Stimulated activated CD4-positive, alpha-beta T cell treated with anti-CD3 and anti-CD28 coated beads, TNF-alpha, amount 100 ng/mL, for 1 hour (primary cell): ENCODE results near the gene FAM13C.
"Not testable (repeated sequence)": the region's sequence is repeated elsewhere in the genome, so short reads cannot be mapped to it uniquely, and the experiment has no call there.

Experiments
- DNase-seq, 3 donors: peaks; one replicate each; pipeline ENCODE4 v3.0.0-alpha.2; 2020; ENCODE audit warnings: low read depth in 3 of 3, low spot score in 1 of 3

Gene FAM13C

DNA sequence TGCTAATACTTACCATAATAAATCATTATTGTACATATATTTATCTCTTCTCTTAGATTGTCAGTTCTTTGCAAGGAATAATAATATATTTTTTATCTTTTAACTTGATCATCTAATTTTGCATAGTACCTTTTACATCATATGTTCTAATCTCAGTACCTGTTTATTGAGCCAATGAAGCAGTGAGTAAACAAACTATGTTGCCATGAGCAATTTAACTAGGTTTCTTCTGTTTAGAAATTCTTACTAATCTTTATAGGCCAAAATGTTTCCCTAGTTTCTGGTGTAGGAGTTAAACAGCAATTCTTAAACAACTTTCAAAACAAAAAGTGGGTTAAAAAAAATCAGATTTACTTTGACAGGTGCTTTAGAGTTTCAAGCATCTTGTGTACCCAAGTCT, 124.6 kb downstream of the FAM13C start:
- DNase-seq: no peak

- no peak for DNase-seq
Observed at GRCh38 chr10:59236064-59236697, 126.2 kb downstream of the FAM13C start.

GRCh38 chr10:59234816-59235429, 127.4 kb downstream of the FAM13C start:
- no peak for DNase-seq

GRCh38 chr10:59234194-59234593, 128.2 kb downstream of the FAM13C start:
- no peak for DNase-seq

DNA sequence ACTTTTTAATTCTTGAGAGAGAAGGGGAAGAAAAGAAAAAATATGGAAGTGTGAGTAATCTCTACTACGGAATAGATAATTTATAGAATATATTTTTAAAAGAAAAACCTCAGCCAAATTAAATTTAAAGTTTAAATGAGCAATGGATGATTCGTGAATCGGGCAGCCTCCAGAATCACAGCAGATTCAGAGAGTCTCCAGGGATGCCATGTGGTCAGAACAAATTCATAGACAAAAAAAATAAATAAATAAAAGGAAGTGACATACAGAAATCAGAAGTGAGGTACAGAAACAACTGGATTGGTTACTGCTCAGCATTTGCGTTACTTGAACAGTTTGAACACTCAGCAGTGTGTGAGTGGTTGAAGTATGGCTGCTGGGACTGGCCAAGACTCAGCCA, 132.9 kb downstream of the FAM13C start:
- DNase-seq: no peak

- DNase-seq: no peak
Observed at GRCh38 chr10:59227136-59227673, 135.1 kb downstream of the FAM13C start.

GRCh38 chr10:59225211-59225610, 137.1 kb downstream of the FAM13C start:
- no peak for DNase-seq

- not testable (repeated sequence) for DNase-seq
Observed at GRCh38 chr10:59223597-59223996, 138.8 kb downstream of the FAM13C start.

DNA sequence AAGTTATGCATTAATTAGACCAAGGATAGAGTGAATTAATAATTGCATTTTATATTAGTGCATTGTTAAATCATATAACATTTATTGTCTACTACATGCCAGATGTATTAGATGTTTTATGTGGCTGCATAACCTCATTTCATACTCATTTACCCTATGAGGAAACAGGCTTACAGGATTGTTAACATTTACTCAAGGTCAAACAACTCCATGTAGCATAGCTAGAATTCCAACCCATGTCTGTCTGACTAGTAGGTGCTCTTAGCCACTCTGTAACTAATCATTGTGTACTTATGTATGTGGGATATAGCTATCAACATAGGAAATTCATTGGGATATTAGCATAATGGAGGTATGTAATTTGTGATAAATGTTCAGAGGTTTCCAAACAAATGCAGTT, 139.6 kb downstream of the FAM13C start:
- no peak for DNase-seq

GRCh38 chr10:59216178-59216869, 146.0 kb downstream of the FAM13C start:
- no peak for DNase-seq

DNA sequence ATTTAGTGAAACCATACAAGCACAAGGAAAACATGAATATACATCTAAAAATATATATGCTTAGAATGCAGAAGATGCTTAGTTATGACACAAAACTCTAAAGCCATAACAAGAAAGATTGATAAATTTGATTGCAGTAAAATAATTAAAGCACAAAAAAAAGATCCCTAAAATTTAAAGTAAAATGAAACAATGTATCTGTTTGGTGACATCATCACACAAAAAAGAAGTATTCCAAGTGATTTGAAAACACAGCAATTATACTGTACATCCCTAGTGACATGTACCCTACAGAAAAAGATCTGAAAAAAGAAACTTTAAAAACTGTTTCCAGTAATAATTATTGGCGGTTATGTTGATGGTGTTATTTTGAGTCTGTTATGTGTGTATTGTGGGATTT, 148.2 kb downstream of the FAM13C start:
- no peak for DNase-seq

DNA sequence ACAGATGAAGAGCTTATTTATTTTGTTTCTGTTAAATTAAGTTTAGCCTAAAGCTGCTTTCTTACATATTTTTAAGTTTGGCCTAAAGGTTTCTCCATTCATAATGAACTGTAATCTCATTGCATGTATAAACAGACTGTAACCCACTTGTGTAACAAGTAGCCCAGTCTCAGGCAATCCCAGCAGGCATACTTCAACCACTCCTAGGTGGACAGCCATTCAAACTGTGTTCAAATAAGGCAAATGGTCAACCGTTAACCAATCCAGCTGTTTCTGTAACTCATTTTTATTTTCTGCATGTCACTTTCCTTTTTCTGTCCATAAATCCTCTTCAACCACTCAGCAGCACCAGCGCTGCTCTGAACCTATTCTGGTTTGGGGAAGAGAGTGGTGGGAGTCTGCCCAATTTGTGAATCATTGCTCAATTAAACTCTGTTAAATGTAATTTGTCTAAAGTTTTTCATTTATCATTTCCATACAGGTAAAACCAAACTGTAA, 150.0 kb downstream of the FAM13C start:
- DNase-seq: no peak

DNA sequence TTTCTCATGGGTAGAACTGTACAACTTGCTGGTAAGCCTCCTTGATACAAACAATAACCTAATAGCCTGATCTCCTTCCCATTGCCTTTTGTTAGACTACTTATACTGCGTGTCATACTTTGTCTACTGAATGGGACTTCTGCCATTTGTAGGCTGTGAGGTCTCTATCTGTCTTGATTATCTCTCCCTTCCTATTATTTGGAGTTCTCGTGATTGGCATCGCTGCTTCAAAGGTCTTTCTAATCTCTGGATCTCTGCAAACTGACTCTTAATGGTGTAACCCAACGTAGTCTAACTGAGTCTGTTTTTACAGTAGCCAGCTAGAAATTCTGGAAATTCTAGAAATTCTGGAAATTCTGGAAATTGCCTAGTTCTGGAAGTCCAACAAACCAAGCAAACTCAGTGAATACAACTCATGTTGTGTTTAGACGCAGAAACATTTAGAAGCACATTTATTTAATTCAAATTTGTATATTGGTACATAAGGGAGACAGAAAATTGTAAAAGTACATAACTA, 156.1 kb downstream of the FAM13C start:
- DNase-seq: no peak
